Naive thymus-derived CD4-positive, alpha-beta T cell (primary cell): ENCODE results near the gene SUGCT. TPM values are rescaled to one million over a fixed set of nuclear protein-coding genes. Genes with fewer than 3 reads are reported as not detected.

ENCODE experiments used
- ATAC-seq: fragments of 150-1000 bp; cut with Tn5 transposase; 2 replicates; pipeline ENCODE4 v1.10.0; 2021; ENCODE audit warnings: mild to moderate bottlenecking, moderate library complexity
- CTCF ChIA-PET: fragments of 350-600 bp; sonication (Branson Sonifier 250); formaldehyde crosslinking; loops from one replicate; lab custom pipeline; 2021; ENCODE audit warnings: antibody characterized with exemption; lab: Charles Lee
- POLR2A ChIA-PET: fragments of 350-600 bp; sonication (Branson Sonifier 250); formaldehyde crosslinking; loops from one replicate; lab custom pipeline; 2021; ENCODE audit warnings: antibody characterized with exemption, inconsistent platforms; lab: Charles Lee
- DNase-seq, 9 donors: peaks; one replicate each; pipeline versions ENCODE4 v3.0.0 to v3.0.0-alpha.2; 2020 to 2022; ENCODE audit warnings: mixed read lengths in 1 of 9
- H3K27ac ChIP-seq: one replicate; pipeline ENCODE4 v1.7.0; 2013; ENCODE audit warnings: mild to moderate bottlenecking, low read depth, low read length, moderate library complexity
- H3K27me3 ChIP-seq, 2 donors: one replicate each; pipeline ENCODE4 v1.7.0; 2013; ENCODE audit warnings: low read length in 2 of 2, mild to moderate bottlenecking in 2 of 2, moderate library complexity in 2 of 2; ENCODE audit not compliant: control insufficient read depth in 2 of 2, insufficient read depth in 2 of 2
- H3K36me3 ChIP-seq, 3 experiments: 1 replicate in 2 of 3; 2 replicates in 1 of 3; pipeline ENCODE4 v1.7.0; 2013; ENCODE audit warnings: low read length in 3 of 3, mild to moderate bottlenecking in 3 of 3, moderate library complexity in 1 of 3; ENCODE audit not compliant: insufficient read depth in 3 of 3, control insufficient read depth in 2 of 3
- H3K4me1 ChIP-seq, 2 donors: one replicate each; pipeline ENCODE4 v1.7.0; 2013; ENCODE audit warnings: low read length in 2 of 2, mild to moderate bottlenecking in 2 of 2, moderate library complexity in 1 of 2; ENCODE audit not compliant: control insufficient read depth in 2 of 2, insufficient read depth in 2 of 2
- H3K4me3 ChIP-seq: 2 replicates; pipeline ENCODE4 v1.7.0; 2013; ENCODE audit warnings: mild to moderate bottlenecking, low read length
- H3K9me3 ChIP-seq, 3 experiments: 1 replicate in 2 of 3; 2 replicates in 1 of 3; pipeline ENCODE4 v1.7.0; 2013; ENCODE audit warnings: low read length in 3 of 3; ENCODE audit not compliant: control insufficient read depth in 2 of 3
- H3K27ac Mint-ChIP-seq, 9 donors: one replicate each; pipeline ENCODE4 v1.8.0; 2020 to 2022; ENCODE audit warnings: mixed read lengths in 9 of 9, mild to moderate bottlenecking in 8 of 9, moderate library complexity in 5 of 9, inconsistent platforms in 2 of 9
- H3K27me3 Mint-ChIP-seq, 5 donors: one replicate each; pipeline ENCODE4 v1.8.0; 2021 to 2022; ENCODE audit warnings: mixed read lengths in 5 of 5, mild to moderate bottlenecking in 1 of 5
- H3K36me3 Mint-ChIP-seq, 5 donors: one replicate each; pipeline ENCODE4 v1.8.0; 2020 to 2022; ENCODE audit warnings: mixed read lengths in 5 of 5, mild to moderate bottlenecking in 3 of 5, inconsistent platforms in 1 of 5
- H3K4me1 Mint-ChIP-seq, 7 donors: one replicate each; pipeline ENCODE4 v1.8.0; 2020 to 2022; ENCODE audit warnings: mixed read lengths in 7 of 7, mild to moderate bottlenecking in 3 of 7, inconsistent platforms in 1 of 7
- H3K4me3 Mint-ChIP-seq, 10 donors: one replicate each; pipeline ENCODE4 v1.8.0; 2020 to 2022; ENCODE audit warnings: mild to moderate bottlenecking in 10 of 10, mixed read lengths in 10 of 10, moderate library complexity in 6 of 10, inconsistent platforms in 2 of 10
- H3K9me3 Mint-ChIP-seq, 11 donors: one replicate each; pipeline ENCODE4 v1.8.0; 2020 to 2022; ENCODE audit warnings: mixed read lengths in 11 of 11, mild to moderate bottlenecking in 4 of 11, inconsistent platforms in 1 of 11, moderate library complexity in 1 of 11
- intact Hi-C, 2 donors: fragments of 100-400 bp; cut with micrococcal nuclease; formaldehyde crosslinking; loops; one replicate each; pipeline ENCODE4 v1.15.1; 2023
- polyA plus RNA-seq, 2 donors: library from polyadenylated mRNA; unstranded; fragments of 300-500 nt; fragmentation: Illumina TruSeq; gene quantifications; one replicate each; pipeline ENCODE4 v1.2.3, GENCODE V29; 2021
- total RNA-seq, 6 experiments: library from RNA in 5 of 6; stranded (reverse) in 5 of 6; gene quantifications; 1 replicate in 5 of 6; 2 replicates in 1 of 6; pipeline ENCODE4 v1.2.3 and lab custom pipeline; 2021 to 2026

The SUGCT gene
- total and polyA plus RNA-seq, 7 experiments from 2014 or later, result 0.95 to 2.7 (median 2.2) TPM; not detected in 1

- CTCF ChIA-PET, result no interaction called here
- no peaks in the 10 kb centered on the region for H3K27me3 Mint-ChIP-seq
- Histone ChIP-seq H3K4me1 (no peaks in the 10 kb centered on the region), H3K4me3 (no peak overlapping the region), H3K27ac (no peak overlapping the region), H3K27me3 (no peaks in the 10 kb centered on the region), H3K9me3 (no peaks in the 10 kb centered on the region), H3K36me3 (no peaks in the 10 kb centered on the region)
- H3K4me1 Mint-ChIP-seq, result peaks cover 10 to 34% (median 20%) of the 10 kb centered on the region in 7 donors
- POLR2A ChIA-PET, result no interaction called here
- H3K9me3 Mint-ChIP-seq, result peaks cover 0 to 6% (median 0%) of the 10 kb centered on the region in 11 donors
- intact Hi-C loops, result no loop called here
- ATAC-seq (no peak), DNase-seq (peak in 2 of 9 donors; percentile 11 to 23)
- H3K36me3 Mint-ChIP-seq, result no peaks in the 10 kb centered on the region
- H3K4me3 Mint-ChIP-seq, result peak overlapping the region in 7 of 10 donors; percentile 3 to 49 (median 20)
- peak overlapping the region in 5 of 9 donors; percentile 4 to 59 (median 4) for H3K27ac Mint-ChIP-seq
These were observed 566.0 kb downstream of the SUGCT start for GRCh38 chr7:40700653-40701421.

GRCh38 chr7:40701836-40702551, 567.2 kb downstream of the SUGCT start:
- Histone ChIP-seq H3K36me3 (no peaks in the 10 kb centered on the region), H3K4me3 (no peak overlapping the region), H3K9me3 (no peaks in the 10 kb centered on the region), H3K27ac (no peak overlapping the region), H3K27me3 (no peaks in the 10 kb centered on the region), H3K4me1 (no peaks in the 10 kb centered on the region)
- ChIA-PET CTCF (no interaction called here), POLR2A (no interaction called here)
- Mint-ChIP-seq H3K36me3 (no peaks in the 10 kb centered on the region), H3K4me3 (no peak overlapping the region), H3K27me3 (no peaks in the 10 kb centered on the region), H3K27ac (peak overlapping the region in 1 of 9 donors; percentile 1), H3K9me3 (peaks cover 0 to 6% (median 0%) of the 10 kb centered on the region in 11 donors), H3K4me1 (peaks cover 10 to 34% (median 20%) of the 10 kb centered on the region in 7 donors)
- DNase-seq (no peak), ATAC-seq (no peak)
- intact Hi-C loops, result no loop called here

- ATAC-seq (no peak), DNase-seq (no peak)
- no peaks in the 10 kb centered on the region for H3K27me3 ChIP-seq
- no peak overlapping the region for H3K27ac Mint-ChIP-seq
- H3K27me3 Mint-ChIP-seq, result peaks cover 0 to 3% (median 0%) of the 10 kb centered on the region in 5 donors
- no peak overlapping the region for H3K4me3 ChIP-seq
- no peaks in the 10 kb centered on the region for H3K9me3 ChIP-seq
- H3K36me3 Mint-ChIP-seq, result no peaks in the 10 kb centered on the region
- no peak overlapping the region for H3K4me3 Mint-ChIP-seq
- ChIA-PET CTCF (no interaction called here), POLR2A (no interaction called here)
- no peaks in the 10 kb centered on the region for H3K4me1 ChIP-seq
- H3K4me1 Mint-ChIP-seq, result peaks cover 10 to 28% (median 17%) of the 10 kb centered on the region in 7 donors
- no peaks in the 10 kb centered on the region for H3K9me3 Mint-ChIP-seq
- H3K36me3 ChIP-seq, result no peaks in the 10 kb centered on the region
- no peak overlapping the region for H3K27ac ChIP-seq
- intact Hi-C loops, result no loop called here
These were observed 569.4 kb downstream of the SUGCT start for GRCh38 chr7:40704172-40704571.

DNA sequence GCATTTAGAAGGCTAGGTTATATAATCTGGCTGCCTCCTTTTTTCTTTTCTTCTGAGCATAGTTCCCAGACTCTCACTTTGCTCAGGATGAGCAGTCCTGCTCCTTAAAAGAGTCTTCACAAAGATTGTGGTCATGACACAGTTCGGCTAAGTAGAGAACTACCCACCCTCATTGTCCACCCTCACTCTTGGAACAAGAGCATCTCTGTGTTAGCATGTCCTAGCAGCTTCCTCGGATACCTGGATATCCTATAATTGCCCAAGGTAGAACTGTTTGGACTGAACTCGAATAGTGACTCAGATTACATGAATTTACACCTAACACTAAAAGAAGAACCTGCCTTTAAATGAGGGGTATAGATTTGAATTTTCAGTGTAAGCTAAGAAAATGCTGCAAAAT, 572.0 kb downstream of the SUGCT start:
- H3K4me3 ChIP-seq, result no peak overlapping the region
- Mint-ChIP-seq H3K27ac (no peak overlapping the region), H3K36me3 (no peaks in the 10 kb centered on the region), H3K4me3 (no peak overlapping the region), H3K27me3 (peaks cover 0 to 3% (median 0%) of the 10 kb centered on the region in 5 donors), H3K4me1 (peaks cover 0 to 7% (median 2%) of the 10 kb centered on the region in 7 donors), H3K9me3 (peaks cover 0 to 1% (median 0%) of the 10 kb centered on the region in 11 donors)
- ChIA-PET CTCF (no interaction called here), POLR2A (no interaction called here)
- ATAC-seq, result no peak
- no peak for DNase-seq
- no peak overlapping the region for H3K27ac ChIP-seq
- H3K9me3 ChIP-seq, result no peaks in the 10 kb centered on the region
- intact Hi-C loops, result no loop called here
- no peaks in the 10 kb centered on the region for H3K4me1 ChIP-seq
- H3K27me3 ChIP-seq, result no peaks in the 10 kb centered on the region
- no peaks in the 10 kb centered on the region for H3K36me3 ChIP-seq

DNA sequence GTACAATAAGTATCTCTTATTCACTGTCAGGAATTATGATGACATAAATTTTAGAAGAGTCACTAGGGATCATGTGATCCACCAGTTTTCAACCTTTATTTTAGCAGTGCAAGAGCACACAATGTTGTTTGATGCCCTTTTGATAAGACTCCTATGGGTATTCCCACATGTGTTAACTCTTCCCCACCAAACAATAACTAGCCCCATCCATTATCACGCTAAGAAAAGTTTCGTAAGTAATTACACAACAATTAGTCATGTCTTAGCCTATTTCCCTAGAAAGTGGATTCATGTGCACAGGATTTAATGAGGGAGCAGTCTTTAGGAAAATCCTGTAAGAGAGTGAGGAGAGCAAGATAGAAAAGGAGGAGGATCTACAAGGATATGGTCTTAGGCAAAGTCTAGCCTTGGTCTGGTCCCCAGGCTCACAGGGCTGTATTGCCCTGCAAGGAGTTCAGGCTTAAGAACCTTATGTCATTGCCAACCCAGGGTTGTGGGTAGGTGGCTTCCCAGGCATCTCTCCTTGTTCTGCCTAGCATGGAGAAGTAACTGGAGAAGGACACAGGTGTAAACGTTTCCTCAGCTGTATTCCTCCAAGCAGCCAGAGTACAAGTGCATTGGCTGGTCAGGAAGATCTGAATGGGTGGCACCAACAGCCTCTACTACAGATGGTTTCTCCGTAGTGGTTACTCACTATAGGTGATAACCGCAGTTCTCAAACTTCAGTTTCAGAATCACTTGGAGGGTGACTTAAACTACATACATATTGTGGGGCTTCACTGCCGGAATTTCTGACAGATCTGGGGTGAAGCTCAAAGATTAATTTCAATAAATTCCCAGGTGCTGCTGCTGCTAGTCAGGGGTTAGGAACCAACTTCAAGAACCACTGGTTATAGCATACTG, 574.5 kb downstream of the SUGCT start:
- H3K27ac ChIP-seq, result no peak overlapping the region
- no peaks in the 10 kb centered on the region for H3K4me1 ChIP-seq
- ATAC-seq (no peak), DNase-seq (no peak)
- Mint-ChIP-seq H3K4me1 (no peaks in the 10 kb centered on the region), H3K27me3 (peaks cover 0 to 3% (median 0%) of the 10 kb centered on the region in 5 donors), H3K4me3 (no peak overlapping the region), H3K27ac (no peak overlapping the region), H3K9me3 (peaks cover 0 to 1% (median 0%) of the 10 kb centered on the region in 11 donors), H3K36me3 (no peaks in the 10 kb centered on the region)
- no peaks in the 10 kb centered on the region for H3K27me3 ChIP-seq
- ChIA-PET CTCF (no interaction called here), POLR2A (no interaction called here)
- no peak overlapping the region for H3K4me3 ChIP-seq
- no peaks in the 10 kb centered on the region for H3K36me3 ChIP-seq
- H3K9me3 ChIP-seq, result no peaks in the 10 kb centered on the region
- intact Hi-C loops, result no loop called here

DNA sequence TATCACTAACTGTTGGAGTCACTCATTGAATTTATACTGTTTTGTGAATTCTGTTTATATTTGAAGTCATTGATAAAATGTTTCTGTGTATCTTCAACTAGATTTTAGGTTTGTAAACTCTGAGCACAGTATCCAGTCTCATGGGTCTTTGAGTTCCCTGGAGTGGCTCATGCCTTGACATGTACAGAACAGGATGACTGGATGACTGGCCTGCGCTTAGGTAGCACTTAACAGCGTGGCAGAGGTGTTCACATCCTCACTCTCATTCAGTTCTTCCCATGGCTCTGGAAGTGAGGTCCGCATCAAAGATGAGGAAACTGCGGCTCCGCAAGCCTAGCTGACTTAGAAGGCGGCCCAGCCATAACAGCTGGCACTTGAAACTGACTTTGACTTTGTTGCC, 576.9 kb downstream of the SUGCT start:
- CTCF ChIA-PET, result no interaction called here
- intact Hi-C loops, result no loop called here

More for the DNA sequence above, 576.9 kb downstream of the SUGCT start:
- ATAC-seq, result no peak
- DNase-seq, result no peak
- Histone ChIP-seq H3K4me1 (no peaks in the 10 kb centered on the region), H3K4me3 (no peak overlapping the region), H3K36me3 (no peaks in the 10 kb centered on the region), H3K27ac (no peak overlapping the region), H3K27me3 (no peaks in the 10 kb centered on the region), H3K9me3 (no peaks in the 10 kb centered on the region)
- H3K4me3 Mint-ChIP-seq, result no peak overlapping the region
- H3K27ac Mint-ChIP-seq, result no peak overlapping the region
- H3K27me3 Mint-ChIP-seq, result peaks cover 0 to 8% (median 6%) of the 10 kb centered on the region in 5 donors
- POLR2A ChIA-PET, result no interaction called here
- peaks cover 0 to 1% (median 0%) of the 10 kb centered on the region in 11 donors for H3K9me3 Mint-ChIP-seq
- H3K4me1 Mint-ChIP-seq, result no peaks in the 10 kb centered on the region
- no peaks in the 10 kb centered on the region for H3K36me3 Mint-ChIP-seq
